ENCODE data around the gene BRD3. TPM values are rescaled to one million over a fixed set of nuclear protein-coding genes. Genes with fewer than 3 reads are reported as not detected.

Gene BRD3
- total and polyA plus RNA-seq, 2 donors from 2014 or later = 7.7 to 46.2 TPM

GRCh38 chr9:134099123-134099761 lies 31.4 kb upstream of the BRD3 start:
- intact Hi-C loops (cut with DNase I) = no loop called here
- no peak overlapping the region for H3K27ac ChIP-seq (ENCODE audit: low read depth in 2 of 2, low read length in 2 of 2)
- no peak for DNase-seq

GRCh38 chr9:134089972-134090371 lies 22.1 kb upstream of the BRD3 start:
- no peak overlapping the region for H3K9ac ChIP-seq (ENCODE audit: low read length in 3 of 3)
- peaks cover 0 to 3% (median 2%) of the 10 kb centered on the region in 3 donors for H3K9me3 ChIP-seq (ENCODE audit: control insufficient read depth in 2 of 3, insufficient read depth in 1 of 3, low read length in 3 of 3)
- intact Hi-C loops (cut with DNase I) = no loop called here
- no peaks in the 10 kb centered on the region for H3K36me3 ChIP-seq (ENCODE audit: control insufficient read depth in 2 of 3, insufficient read depth in 3 of 3, low read length in 3 of 3)
- no peak for DNase-seq
- TF ChIP-seq CTCF (IDR thresholded peaks at IDR 0.05; ENCODE audit: borderline replicate concordance, extremely low read depth, insufficient read depth) = no peak
- H3K27ac ChIP-seq (ENCODE audit: low read depth in 2 of 2, low read length in 2 of 2) = no peak overlapping the region
- H3K4me1 ChIP-seq (ENCODE audit: control insufficient read depth in 2 of 3, insufficient read depth in 2 of 3, low read depth in 1 of 3, low read length in 3 of 3) = no peaks in the 10 kb centered on the region
- no peak for FAIRE-seq
- H3K4me3 ChIP-seq (ENCODE audit: low read length in 3 of 3) = no peak overlapping the region
- H3K27me3 ChIP-seq (ENCODE audit: control insufficient read depth, insufficient read depth, low read length) = no peaks in the 10 kb centered on the region

More at GRCh38 chr9:134099123-134099761, 31.4 kb upstream of the BRD3 start:
- peaks cover 0 to 2% (median 0%) of the 10 kb centered on the region in 3 donors for H3K9me3 ChIP-seq (ENCODE audit: control insufficient read depth in 2 of 3, insufficient read depth in 1 of 3, low read length in 3 of 3)
- H3K4me3 ChIP-seq (ENCODE audit: low read length in 3 of 3) = no peak overlapping the region
- H3K4me1 ChIP-seq (ENCODE audit: control insufficient read depth in 2 of 3, insufficient read depth in 2 of 3, low read depth in 1 of 3, low read length in 3 of 3) = no peaks in the 10 kb centered on the region
- no peak for FAIRE-seq
- H3K9ac ChIP-seq (ENCODE audit: low read length in 3 of 3) = no peak overlapping the region
- H3K36me3 ChIP-seq (ENCODE audit: control insufficient read depth in 2 of 3, insufficient read depth in 3 of 3, low read length in 3 of 3) = no peaks in the 10 kb centered on the region
- peak; percentile 50 for TF ChIP-seq CTCF (IDR thresholded peaks at IDR 0.05; ENCODE audit: borderline replicate concordance, extremely low read depth, insufficient read depth)
- H3K27me3 ChIP-seq (ENCODE audit: control insufficient read depth, insufficient read depth, low read length) = no peaks in the 10 kb centered on the region

- no peak for TF ChIP-seq CTCF (IDR thresholded peaks at IDR 0.05; ENCODE audit: borderline replicate concordance, extremely low read depth, insufficient read depth)
- Histone ChIP-seq H3K4me1 (ENCODE audit: control insufficient read depth in 2 of 3, insufficient read depth in 2 of 3, low read depth in 1 of 3, low read length in 3 of 3) (no peaks in the 10 kb centered on the region), H3K9me3 (ENCODE audit: control insufficient read depth in 2 of 3, insufficient read depth in 1 of 3, low read length in 3 of 3) (peaks cover 0 to 3% (median 2%) of the 10 kb centered on the region in 3 donors), H3K4me3 (ENCODE audit: low read length in 3 of 3) (no peak overlapping the region), H3K27ac (ENCODE audit: low read depth in 2 of 2, low read length in 2 of 2) (no peak overlapping the region), H3K9ac (ENCODE audit: low read length in 3 of 3) (no peak overlapping the region), H3K36me3 (ENCODE audit: control insufficient read depth in 2 of 3, insufficient read depth in 3 of 3, low read length in 3 of 3) (no peaks in the 10 kb centered on the region), H3K27me3 (ENCODE audit: control insufficient read depth, insufficient read depth, low read length) (no peaks in the 10 kb centered on the region)
- DNase-seq = no peak
- FAIRE-seq = no peak
- intact Hi-C loops (cut with DNase I) = no loop called here
Observed at GRCh38 chr9:134088063-134088725, 20.4 kb upstream of the BRD3 start.
